ENCODE data around the gene CDC42BPB. TPM values are rescaled to one million over a fixed set of nuclear protein-coding genes. Genes with fewer than 3 reads are reported as not detected.

The CDC42BPB gene
- total RNA-seq, 1 donor from 2014 or later, result 187 TPM

DNA sequence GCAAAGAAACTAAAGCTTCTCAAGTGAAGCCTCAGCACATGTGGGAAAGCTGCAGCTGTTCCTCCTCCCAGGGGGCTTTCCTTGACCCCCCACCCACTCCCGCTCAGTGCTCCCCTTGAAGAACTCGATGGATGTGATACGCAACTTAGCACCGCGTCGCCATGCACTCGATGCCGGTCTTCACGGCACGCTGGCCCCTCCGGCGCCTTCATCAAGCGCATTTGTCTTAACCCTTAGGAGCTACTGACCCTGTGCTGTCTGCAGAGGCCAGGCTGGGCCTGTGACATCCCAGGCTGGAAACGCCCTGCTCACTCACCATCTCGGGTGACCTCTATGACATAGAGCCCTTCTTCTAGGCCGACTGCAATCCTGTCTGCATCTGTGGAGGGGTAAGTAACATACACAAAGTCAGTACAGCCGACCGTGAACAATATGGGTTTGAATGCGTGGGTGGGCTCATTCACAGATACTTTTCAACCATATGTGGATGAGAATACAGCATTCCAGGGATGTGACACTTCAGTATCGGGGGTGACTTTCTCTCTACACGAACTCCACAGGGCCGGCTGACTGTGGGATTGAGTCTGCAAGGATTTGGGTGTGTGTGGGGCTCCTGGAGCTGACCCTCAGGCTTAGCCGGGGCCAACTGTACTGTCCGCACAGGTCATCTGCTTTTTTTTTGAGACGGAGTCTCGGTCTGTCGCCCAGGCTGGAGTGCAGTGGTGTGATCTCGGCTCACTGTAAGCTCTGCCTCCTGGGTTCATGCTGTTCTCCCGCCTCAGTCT, 111.8 kb downstream of the CDC42BPB start:
- peaks cover 23% of the 10 kb centered on the region for H3K27me3 Mint-ChIP-seq (ENCODE audit: unreplicated experiment)
- no peaks in the 10 kb centered on the region for H3K4me1 Mint-ChIP-seq (ENCODE audit: unreplicated experiment)
- no peak for DNase-seq (ENCODE audit: low spot score)
- TF ChIP-seq, protein P1, sequence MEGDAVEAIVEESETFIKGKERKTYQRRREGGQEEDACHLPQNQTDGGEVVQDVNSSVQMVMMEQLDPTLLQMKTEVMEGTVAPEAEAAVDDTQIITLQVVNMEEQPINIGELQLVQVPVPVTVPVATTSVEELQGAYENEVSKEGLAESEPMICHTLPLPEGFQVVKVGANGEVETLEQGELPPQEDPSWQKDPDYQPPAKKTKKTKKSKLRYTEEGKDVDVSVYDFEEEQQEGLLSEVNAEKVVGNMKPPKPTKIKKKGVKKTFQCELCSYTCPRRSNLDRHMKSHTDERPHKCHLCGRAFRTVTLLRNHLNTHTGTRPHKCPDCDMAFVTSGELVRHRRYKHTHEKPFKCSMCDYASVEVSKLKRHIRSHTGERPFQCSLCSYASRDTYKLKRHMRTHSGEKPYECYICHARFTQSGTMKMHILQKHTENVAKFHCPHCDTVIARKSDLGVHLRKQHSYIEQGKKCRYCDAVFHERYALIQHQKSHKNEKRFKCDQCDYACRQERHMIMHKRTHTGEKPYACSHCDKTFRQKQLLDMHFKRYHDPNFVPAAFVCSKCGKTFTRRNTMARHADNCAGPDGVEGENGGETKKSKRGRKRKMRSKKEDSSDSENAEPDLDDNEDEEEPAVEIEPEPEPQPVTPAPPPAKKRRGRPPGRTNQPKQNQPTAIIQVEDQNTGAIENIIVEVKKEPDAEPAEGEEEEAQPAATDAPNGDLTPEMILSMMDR (IDR thresholded peaks at IDR 0.05; ENCODE audit: unreplicated experiment), result no peak
- H3K36me3 Mint-ChIP-seq (ENCODE audit: low read depth, unreplicated experiment), result peaks cover 64% of the 10 kb centered on the region
- H3K27ac Mint-ChIP-seq (ENCODE audit: unreplicated experiment), result no peak overlapping the region
- H3K9me3 Mint-ChIP-seq (ENCODE audit: unreplicated experiment), result no peaks in the 10 kb centered on the region
- H3K4me3 Mint-ChIP-seq (ENCODE audit: unreplicated experiment), result peak overlapping the region; percentile 18

DNA sequence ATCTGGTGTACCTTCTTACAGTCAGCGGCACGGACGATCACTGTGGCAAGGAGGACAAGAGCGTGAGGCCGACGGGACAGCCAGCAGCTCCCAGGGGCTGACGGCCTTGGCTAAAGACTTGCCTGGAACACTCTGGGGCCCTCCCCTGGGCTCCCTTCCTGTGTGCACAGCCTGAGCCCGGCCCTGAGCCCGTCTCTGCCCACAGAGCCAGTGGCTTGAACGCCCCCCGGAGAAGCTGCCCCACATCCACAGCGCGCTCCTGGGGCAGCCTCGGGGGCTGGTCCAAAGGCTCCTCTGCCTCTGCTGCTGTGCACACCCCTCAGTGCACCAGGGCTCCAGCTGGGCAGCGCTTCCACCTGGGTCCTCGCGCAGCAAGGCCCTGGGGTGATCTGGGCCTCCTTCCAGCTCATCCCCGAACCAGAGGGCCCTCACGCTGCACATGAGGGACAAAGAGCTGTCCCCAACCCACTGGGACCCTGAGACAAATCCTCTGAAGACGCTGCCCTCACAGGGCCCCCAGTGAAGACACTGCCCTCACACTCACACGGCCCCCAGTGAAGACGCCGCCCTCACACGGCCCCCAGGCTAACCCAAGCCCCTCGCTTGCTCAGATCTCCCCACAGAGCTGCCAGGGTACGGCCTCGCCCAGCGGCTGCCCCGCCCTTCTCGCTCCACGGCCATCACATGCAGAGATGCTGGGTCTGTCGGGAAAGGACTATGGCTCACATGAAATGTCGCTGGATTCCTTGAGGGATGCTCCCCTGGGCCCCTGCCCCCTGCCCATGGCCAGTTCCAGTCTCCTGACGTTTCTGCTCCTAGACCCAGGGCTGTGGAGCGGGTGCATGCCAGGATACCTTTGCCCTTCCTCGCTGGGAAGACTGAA, 112.7 kb downstream of the CDC42BPB start:
- Mint-ChIP-seq H3K27ac (ENCODE audit: unreplicated experiment) (no peak overlapping the region), H3K4me1 (ENCODE audit: unreplicated experiment) (no peaks in the 10 kb centered on the region), H3K27me3 (ENCODE audit: unreplicated experiment) (peaks cover 21% of the 10 kb centered on the region), H3K36me3 (ENCODE audit: low read depth, unreplicated experiment) (peaks cover 64% of the 10 kb centered on the region), H3K9me3 (ENCODE audit: unreplicated experiment) (no peaks in the 10 kb centered on the region), H3K4me3 (ENCODE audit: unreplicated experiment) (no peak overlapping the region)
- no peak for DNase-seq (ENCODE audit: low spot score)
- TF ChIP-seq, protein P1 (IDR thresholded peaks at IDR 0.05; ENCODE audit: unreplicated experiment), result no peak

DNA sequence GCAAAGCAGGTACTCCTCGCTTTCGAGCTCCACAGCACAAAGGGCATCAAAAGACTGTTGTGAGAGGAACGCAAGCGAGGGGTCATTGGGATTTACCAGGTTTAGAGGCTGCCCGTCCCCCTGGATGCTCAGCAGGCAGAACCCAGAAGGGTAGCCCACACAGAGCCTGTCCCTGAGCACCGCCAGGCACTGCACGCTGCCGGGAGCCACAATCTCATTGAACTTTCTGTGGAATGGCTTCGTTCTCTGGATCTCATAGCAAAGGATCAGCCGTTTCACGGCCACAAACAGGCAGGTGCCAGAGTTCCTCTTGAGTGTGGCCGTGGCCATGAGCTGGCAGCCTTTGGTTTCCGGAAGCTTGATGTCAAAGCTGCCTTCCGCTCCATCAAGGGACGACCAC, 113.4 kb downstream of the CDC42BPB start:
- Mint-ChIP-seq H3K4me1 (ENCODE audit: unreplicated experiment) (no peaks in the 10 kb centered on the region), H3K27ac (ENCODE audit: unreplicated experiment) (no peak overlapping the region), H3K4me3 (ENCODE audit: unreplicated experiment) (no peak overlapping the region), H3K9me3 (ENCODE audit: unreplicated experiment) (no peaks in the 10 kb centered on the region), H3K36me3 (ENCODE audit: low read depth, unreplicated experiment) (peaks cover 63% of the 10 kb centered on the region), H3K27me3 (ENCODE audit: unreplicated experiment) (peaks cover 21% of the 10 kb centered on the region)
- TF ChIP-seq, protein P1 (IDR thresholded peaks at IDR 0.05; ENCODE audit: unreplicated experiment), result no peak
- DNase-seq (ENCODE audit: low spot score), result no peak

DNA sequence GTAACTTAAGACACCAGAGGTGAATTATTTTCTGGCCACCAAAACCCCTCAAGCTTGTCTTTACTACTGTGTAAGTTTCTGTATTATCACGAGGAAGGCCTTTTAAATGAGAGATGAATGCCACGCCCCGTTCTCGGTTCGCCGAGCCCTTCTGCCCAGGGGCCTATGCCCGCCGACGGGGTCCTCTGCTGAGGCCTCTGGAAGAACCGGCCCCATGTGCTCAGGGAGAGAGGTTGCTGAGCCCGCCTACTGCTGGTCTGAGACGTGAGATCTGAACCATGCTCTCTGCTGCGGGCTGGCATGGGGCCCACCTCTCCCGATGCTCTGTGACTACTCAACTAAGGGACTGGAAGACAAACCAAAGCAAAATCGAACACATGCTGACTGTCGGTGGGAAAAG, 113.9 kb downstream of the CDC42BPB start:
- peaks cover 60% of the 10 kb centered on the region for H3K36me3 Mint-ChIP-seq (ENCODE audit: low read depth, unreplicated experiment)
- no peaks in the 10 kb centered on the region for H3K4me1 Mint-ChIP-seq (ENCODE audit: unreplicated experiment)
- no peaks in the 10 kb centered on the region for H3K9me3 Mint-ChIP-seq (ENCODE audit: unreplicated experiment)
- no peak overlapping the region for H3K27ac Mint-ChIP-seq (ENCODE audit: unreplicated experiment)
- H3K4me3 Mint-ChIP-seq (ENCODE audit: unreplicated experiment), result peak overlapping the region; percentile 3
- TF ChIP-seq, protein P1 (IDR thresholded peaks at IDR 0.05; ENCODE audit: unreplicated experiment), result no peak
- DNase-seq (ENCODE audit: low spot score), result no peak
- H3K27me3 Mint-ChIP-seq (ENCODE audit: unreplicated experiment), result peaks cover 21% of the 10 kb centered on the region
